Esophagus muscularis mucosa (tissue), 3 donors: ENCODE measurements around the gene TMUB1.

Experiments
- POLR2A ChIP-seq: fragments of 450-650 bp; IDR thresholded peaks from one replicate; pipeline ENCODE4 v1.6.1; 2017; ENCODE audit warnings: antibody characterized with exemption, moderate library complexity, mild to moderate bottlenecking, low read depth
- POLR2AphosphoS5 ChIP-seq, 2 donors: sonication (generic); formaldehyde crosslinking; IDR thresholded peaks; one replicate each; pipeline ENCODE4 v1.6.1; 2017; ENCODE audit warnings: antibody characterized with exemption in 2 of 2
- TF ChIP-seq, protein P1 (sequence below), 3 experiments: fragments of 200-600 bp in 2 of 3; fragments of 450-650 bp in 1 of 3; sonication (generic) in 2 of 3; IDR thresholded peaks; one replicate each; pipeline ENCODE4 v1.5.1; 2017 to 2019; ENCODE audit warnings: antibody characterized with exemption in 3 of 3, mild to moderate bottlenecking in 2 of 3, moderate library complexity in 1 of 3

DNA sequence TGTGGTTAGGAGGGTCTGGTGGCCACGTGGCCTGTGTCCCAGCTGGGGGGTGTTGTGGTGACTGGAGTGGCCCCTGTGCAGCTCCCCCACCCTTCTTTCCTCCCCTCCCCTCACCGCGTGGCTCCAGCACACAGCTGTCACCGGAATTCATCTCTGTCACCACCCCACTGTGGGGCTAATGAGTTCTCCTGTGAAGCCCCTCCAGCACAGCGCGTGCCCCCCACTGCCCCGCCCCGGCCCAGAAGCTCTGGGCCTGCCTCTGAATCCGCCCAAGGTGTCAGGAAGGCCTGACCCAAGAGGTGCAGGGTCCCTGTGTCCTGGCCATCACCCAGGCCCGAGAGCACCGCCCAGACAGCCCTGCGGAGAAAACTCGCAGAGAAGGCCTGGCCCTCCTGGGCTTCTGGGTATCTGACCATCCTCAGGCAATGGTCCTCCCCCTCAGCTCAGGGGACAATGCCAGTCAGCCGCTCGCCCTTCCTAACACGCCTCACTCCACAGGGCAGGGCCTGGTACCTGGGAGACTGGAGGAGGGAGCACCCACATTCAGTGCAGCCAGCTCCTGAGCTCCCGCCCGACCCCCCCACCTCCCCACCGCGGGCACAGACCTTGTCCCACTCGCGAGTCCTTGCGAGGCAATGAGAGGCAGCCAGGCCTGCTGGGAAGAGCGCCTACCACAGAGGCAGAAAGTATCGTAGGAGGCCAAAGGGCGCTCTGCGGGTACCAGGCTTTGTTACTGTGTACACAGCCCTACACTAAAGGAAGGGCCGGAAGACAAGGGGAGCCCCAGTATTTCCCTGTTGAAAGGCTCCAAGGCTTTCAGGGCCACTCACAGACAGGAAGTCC, 46.0 kb upstream of the TMUB1 start:
- TF ChIP-seq, protein P1, sequence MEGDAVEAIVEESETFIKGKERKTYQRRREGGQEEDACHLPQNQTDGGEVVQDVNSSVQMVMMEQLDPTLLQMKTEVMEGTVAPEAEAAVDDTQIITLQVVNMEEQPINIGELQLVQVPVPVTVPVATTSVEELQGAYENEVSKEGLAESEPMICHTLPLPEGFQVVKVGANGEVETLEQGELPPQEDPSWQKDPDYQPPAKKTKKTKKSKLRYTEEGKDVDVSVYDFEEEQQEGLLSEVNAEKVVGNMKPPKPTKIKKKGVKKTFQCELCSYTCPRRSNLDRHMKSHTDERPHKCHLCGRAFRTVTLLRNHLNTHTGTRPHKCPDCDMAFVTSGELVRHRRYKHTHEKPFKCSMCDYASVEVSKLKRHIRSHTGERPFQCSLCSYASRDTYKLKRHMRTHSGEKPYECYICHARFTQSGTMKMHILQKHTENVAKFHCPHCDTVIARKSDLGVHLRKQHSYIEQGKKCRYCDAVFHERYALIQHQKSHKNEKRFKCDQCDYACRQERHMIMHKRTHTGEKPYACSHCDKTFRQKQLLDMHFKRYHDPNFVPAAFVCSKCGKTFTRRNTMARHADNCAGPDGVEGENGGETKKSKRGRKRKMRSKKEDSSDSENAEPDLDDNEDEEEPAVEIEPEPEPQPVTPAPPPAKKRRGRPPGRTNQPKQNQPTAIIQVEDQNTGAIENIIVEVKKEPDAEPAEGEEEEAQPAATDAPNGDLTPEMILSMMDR (IDR thresholded peaks at IDR 0.05): no peak
- no peak for TF ChIP-seq POLR2AphosphoS5 (IDR thresholded peaks at IDR 0.05)
- TF ChIP-seq POLR2A: no peak
